ENCODE measurements around the gene JUND. TPM values are rescaled to one million over a fixed set of nuclear protein-coding genes. Genes with fewer than 3 reads are reported as not detected.

The JUND gene
- polyA plus RNA-seq, 2 of the 4 experiments (the other 2 are of a cell fraction): 65.1 to 68.9 TPM

DNA sequence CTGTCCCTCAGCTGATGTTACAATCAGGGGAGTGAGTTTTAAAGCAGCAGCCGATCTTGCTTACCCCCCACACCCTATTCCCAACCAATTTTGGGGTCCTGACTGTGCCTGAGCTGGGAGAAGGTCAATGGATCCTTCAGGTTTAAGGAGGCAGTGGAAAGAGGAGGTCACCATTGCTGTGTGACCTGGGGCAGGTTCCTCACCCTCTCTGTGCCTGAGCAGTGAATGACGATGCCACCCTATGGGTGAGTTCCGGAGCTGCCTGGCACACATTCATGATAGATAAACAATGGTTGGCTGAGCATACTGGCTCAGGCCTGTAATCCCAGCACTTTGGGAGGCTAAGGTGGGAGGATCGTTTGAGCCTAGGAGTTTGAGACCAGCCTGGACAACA lies 20.3 kb upstream of the JUND start:
- Histone ChIP-seq H3K27ac (peak overlapping the region; percentile 99 to 100), H3K4me1 (peaks cover 65% of the 10 kb centered on the region), H3K4me2 (peak overlapping the region; percentile 47), H3K9me3 (no peaks in the 10 kb centered on the region), H3K4me3 (no peak overlapping the region)
- TF ChIP-seq CHD4 (IDR thresholded peaks at IDR 0.05; ENCODE audit: borderline replicate concordance) (peak; percentile 41; the same call in 1 of the 2 replicates), RARB (CRISPR knock-in tag; IDR thresholded peaks at IDR 0.05) (no peak), FOSB (CRISPR knock-in tag; IDR thresholded peaks at IDR 0.05) (no peak), KDM1A (IDR thresholded peaks at IDR 0.05; ENCODE audit: low read depth) (peak; percentile 63; the same call in 1 of the 2 replicates), HEYL (CRISPR knock-in tag; IDR thresholded peaks at IDR 0.05) (no peak), ZFP36 (IDR thresholded peaks at IDR 0.05; ENCODE audit: borderline replicate concordance, partially characterized antibody) (peak; percentile 95), HDAC2 (IDR thresholded peaks at IDR 0.05) (0 out of 2 replicates have a peak, but pooled peaks have one; percentile 76)
- FAIRE-seq: no peak
- WGBS (ENCODE audit: missing lambda C conversion rate): 78% methylated on average over 3 of the region's 4 CpGs
- no peak for DNase-seq (ENCODE audit: low read depth in 1 of 2, low spot score in 1 of 2)
- CTCF ChIA-PET: interaction anchor here (1.1 to 3.3 kb wide), 7 partner anchors 11 to 37 kb away, joined by 3 to 23 read pairs (median 5); partner anchors contain the start of genes IQCN, JUND and LSM4
- ATAC-seq: no peak
- POLR2A ChIA-PET: interaction anchor here (0.7 to 5.5 kb wide), 4 partner anchors 9 to 21 kb away, joined by 3 to 123 read pairs (median 30); partner anchors contain the start of genes JUND and LSM4

GRCh38 chr19:18300930-18301717 lies 19.7 kb upstream of the JUND start:
- peaks cover 65% of the 10 kb centered on the region for H3K4me1 ChIP-seq
- peak overlapping the region; percentile 47 for H3K4me2 ChIP-seq
- H3K27ac ChIP-seq: peak overlapping the region; percentile 99 to 100
- ATAC-seq: peak; percentile 67 to 75
- FAIRE-seq: no peak
- CTCF ChIA-PET: interaction anchor here (0.6 to 3.3 kb wide), 6 partner anchors 12 to 820 kb away, joined by 3 to 23 read pairs (median 6); partner anchors contain the start of gene JUND
- H3K4me3 ChIP-seq: no peak overlapping the region
- POLR2A ChIA-PET: interaction anchor here (2.0 to 5.5 kb wide), 3 partner anchors 9 to 22 kb away, joined by 9 to 123 read pairs (median 51); partner anchors contain the start of genes JUND and LSM4
- WGBS (ENCODE audit: missing lambda C conversion rate): 15% methylated on average over 14 of the region's 18 CpGs
- H3K9me3 ChIP-seq: no peaks in the 10 kb centered on the region
- DNase-seq (ENCODE audit: low read depth in 1 of 2, low spot score in 1 of 2): peak in 1 of 2 experiments; percentile 88
- TF ChIP-seq USF2 (IDR thresholded peaks at IDR 0.05) (no peak), SREBF2 (IDR thresholded peaks at IDR 0.05) (no peak), EHF (CRISPR knock-in tag; IDR thresholded peaks at IDR 0.05) (no peak), MAFK (IDR thresholded peaks at IDR 0.05; ENCODE audit: partially characterized antibody) (no peak), HOXB5 (CRISPR knock-in tag; IDR thresholded peaks at IDR 0.05) (no peak), FOSL2 (IDR thresholded peaks at IDR 0.05) (peak; percentile 45; the same call in 1 of the 2 replicates), FOSL2 (CRISPR knock-in tag; IDR thresholded peaks at IDR 0.05) (peak; percentile 97), MYC (IDR thresholded peaks at IDR 0.05; ENCODE audit: borderline replicate concordance, low read length) (no peak), ZFP36 (IDR thresholded peaks at IDR 0.05; ENCODE audit: borderline replicate concordance, partially characterized antibody) (no peak), KDM1A (IDR thresholded peaks at IDR 0.05; ENCODE audit: low read depth) (no peak), NR3C1 (IDR thresholded peaks at IDR 0.05) (no peak), CHD2 (IDR thresholded peaks at IDR 0.05; ENCODE audit: low read length, partially characterized antibody) (no peak), RFX5 (IDR thresholded peaks at IDR 0.05) (no peak), RNF2 (IDR thresholded peaks at IDR 0.05; ENCODE audit: borderline replicate concordance, low read depth) (no peak), ZNF302 (CRISPR knock-in tag; IDR thresholded peaks at IDR 0.05) (no peak), KDM5A (IDR thresholded peaks at IDR 0.05) (no peak), HEYL (CRISPR knock-in tag; IDR thresholded peaks at IDR 0.05) (no peak), GATA3 (IDR thresholded peaks at IDR 0.05; ENCODE audit: borderline replicate concordance) (peak; percentile 35; the same call in 1 of the 2 replicates)
- TF ChIP-seq, protein P1, sequence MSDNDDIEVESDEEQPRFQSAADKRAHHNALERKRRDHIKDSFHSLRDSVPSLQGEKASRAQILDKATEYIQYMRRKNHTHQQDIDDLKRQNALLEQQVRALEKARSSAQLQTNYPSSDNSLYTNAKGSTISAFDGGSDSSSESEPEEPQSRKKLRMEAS (IDR thresholded peaks at IDR 0.05): peak; percentile 34; the same call in 1 of the 2 replicates
- TF ChIP-seq, protein P2, sequence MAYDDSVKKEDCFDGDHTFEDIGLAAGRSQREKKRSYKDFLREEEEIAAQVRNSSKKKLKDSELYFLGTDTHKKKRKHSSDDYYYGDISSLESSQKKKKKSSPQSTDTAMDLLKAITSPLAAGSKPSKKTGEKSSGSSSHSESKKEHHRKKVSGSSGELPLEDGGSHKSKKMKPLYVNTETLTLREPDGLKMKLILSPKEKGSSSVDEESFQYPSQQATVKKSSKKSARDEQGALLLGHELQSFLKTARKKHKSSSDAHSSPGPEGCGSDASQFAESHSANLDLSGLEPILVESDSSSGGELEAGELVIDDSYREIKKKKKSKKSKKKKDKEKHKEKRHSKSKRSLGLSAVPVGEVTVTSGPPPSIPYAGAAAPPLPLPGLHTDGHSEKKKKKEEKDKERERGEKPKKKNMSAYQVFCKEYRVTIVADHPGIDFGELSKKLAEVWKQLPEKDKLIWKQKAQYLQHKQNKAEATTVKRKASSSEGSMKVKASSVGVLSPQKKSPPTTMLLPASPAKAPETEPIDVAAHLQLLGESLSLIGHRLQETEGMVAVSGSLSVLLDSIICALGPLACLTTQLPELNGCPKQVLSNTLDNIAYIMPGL (CRISPR knock-in tag; IDR thresholded peaks at IDR 0.05; ENCODE audit: borderline replicate concordance): no peak
- TF ChIP-seq, protein P3, sequence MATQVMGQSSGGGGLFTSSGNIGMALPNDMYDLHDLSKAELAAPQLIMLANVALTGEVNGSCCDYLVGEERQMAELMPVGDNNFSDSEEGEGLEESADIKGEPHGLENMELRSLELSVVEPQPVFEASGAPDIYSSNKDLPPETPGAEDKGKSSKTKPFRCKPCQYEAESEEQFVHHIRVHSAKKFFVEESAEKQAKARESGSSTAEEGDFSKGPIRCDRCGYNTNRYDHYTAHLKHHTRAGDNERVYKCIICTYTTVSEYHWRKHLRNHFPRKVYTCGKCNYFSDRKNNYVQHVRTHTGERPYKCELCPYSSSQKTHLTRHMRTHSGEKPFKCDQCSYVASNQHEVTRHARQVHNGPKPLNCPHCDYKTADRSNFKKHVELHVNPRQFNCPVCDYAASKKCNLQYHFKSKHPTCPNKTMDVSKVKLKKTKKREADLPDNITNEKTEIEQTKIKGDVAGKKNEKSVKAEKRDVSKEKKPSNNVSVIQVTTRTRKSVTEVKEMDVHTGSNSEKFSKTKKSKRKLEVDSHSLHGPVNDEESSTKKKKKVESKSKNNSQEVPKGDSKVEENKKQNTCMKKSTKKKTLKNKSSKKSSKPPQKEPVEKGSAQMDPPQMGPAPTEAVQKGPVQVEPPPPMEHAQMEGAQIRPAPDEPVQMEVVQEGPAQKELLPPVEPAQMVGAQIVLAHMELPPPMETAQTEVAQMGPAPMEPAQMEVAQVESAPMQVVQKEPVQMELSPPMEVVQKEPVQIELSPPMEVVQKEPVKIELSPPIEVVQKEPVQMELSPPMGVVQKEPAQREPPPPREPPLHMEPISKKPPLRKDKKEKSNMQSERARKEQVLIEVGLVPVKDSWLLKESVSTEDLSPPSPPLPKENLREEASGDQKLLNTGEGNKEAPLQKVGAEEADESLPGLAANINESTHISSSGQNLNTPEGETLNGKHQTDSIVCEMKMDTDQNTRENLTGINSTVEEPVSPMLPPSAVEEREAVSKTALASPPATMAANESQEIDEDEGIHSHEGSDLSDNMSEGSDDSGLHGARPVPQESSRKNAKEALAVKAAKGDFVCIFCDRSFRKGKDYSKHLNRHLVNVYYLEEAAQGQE (IDR thresholded peaks at IDR 0.05): no peak
- TF ChIP-seq, protein P4, sequence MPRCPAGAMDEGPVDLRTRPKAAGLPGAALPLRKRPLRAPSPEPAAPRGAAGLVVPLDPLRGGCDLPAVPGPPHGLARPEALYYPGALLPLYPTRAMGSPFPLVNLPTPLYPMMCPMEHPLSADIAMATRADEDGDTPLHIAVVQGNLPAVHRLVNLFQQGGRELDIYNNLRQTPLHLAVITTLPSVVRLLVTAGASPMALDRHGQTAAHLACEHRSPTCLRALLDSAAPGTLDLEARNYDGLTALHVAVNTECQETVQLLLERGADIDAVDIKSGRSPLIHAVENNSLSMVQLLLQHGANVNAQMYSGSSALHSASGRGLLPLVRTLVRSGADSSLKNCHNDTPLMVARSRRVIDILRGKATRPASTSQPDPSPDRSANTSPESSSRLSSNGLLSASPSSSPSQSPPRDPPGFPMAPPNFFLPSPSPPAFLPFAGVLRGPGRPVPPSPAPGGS (IDR thresholded peaks at IDR 0.05): no peak
- TF ChIP-seq, protein P5, sequence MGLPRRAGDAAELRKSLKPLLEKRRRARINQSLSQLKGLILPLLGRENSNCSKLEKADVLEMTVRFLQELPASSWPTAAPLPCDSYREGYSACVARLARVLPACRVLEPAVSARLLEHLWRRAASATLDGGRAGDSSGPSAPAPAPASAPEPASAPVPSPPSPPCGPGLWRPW (IDR thresholded peaks at IDR 0.05): no peak

Data from A549 (cell line).